Activated T-helper 1 cell treated with anti-CD3 and anti-CD28 coated beads, Interleukin-12 subunit alpha, Interleukin-12 subunit beta, Interleukin-2, Interleukin-4 antibody, amounts not matched to agents 30 ng/mL and 10 ng/mL and 1 ng/mL, durations not matched to agents 14 hours and 24 hours and 36 hours (primary cell): ENCODE results near the gene PICK1. TPM values are rescaled to one million over a fixed set of nuclear protein-coding genes. Genes with fewer than 3 reads are reported as not detected.
"Not testable (repeated sequence)": the region's sequence is repeated elsewhere in the genome, so short reads cannot be mapped to it uniquely, and the experiment has no call there.

Experiments used
- DNase-seq: peaks from one replicate; pipeline ENCODE4 v3.0.0; 2021; ENCODE audit warnings: low spot score
- H3K27ac Mint-ChIP-seq: one replicate; pipeline ENCODE4 v1.8.0; 2021; ENCODE audit warnings: mild to moderate bottlenecking, mixed read lengths
- H3K27me3 Mint-ChIP-seq: one replicate; pipeline ENCODE4 v1.8.0; 2022; ENCODE audit warnings: mild to moderate bottlenecking, moderate library complexity, mixed read lengths; ENCODE audit not compliant: insufficient read depth
- H3K36me3 Mint-ChIP-seq: one replicate; pipeline ENCODE4 v1.8.0; 2021; ENCODE audit warnings: low read depth, mixed read lengths
- H3K4me1 Mint-ChIP-seq: one replicate; pipeline ENCODE4 v1.8.0; 2021; ENCODE audit warnings: low read depth, mixed read lengths
- H3K4me3 Mint-ChIP-seq: one replicate; pipeline ENCODE4 v1.8.0; 2021; ENCODE audit warnings: mild to moderate bottlenecking, moderate library complexity, mixed read lengths
- H3K9me3 Mint-ChIP-seq: one replicate; pipeline ENCODE4 v1.8.0; 2021; ENCODE audit warnings: mixed read lengths
- intact Hi-C: fragments of 100-400 bp; cut with micrococcal nuclease; formaldehyde crosslinking; loops from one replicate; pipeline ENCODE4 v1.15.1; 2024
- total RNA-seq: library from RNA; stranded (reverse); gene quantifications from 2 replicates; pipeline ENCODE4 v1.2.3, GENCODE V29; 2022

Gene PICK1
- total RNA-seq, 1 donor from 2014 or later = 12.0 TPM

GRCh38 chr22:38034884-38035529 lies 22.2 kb upstream of the PICK1 start:
- Mint-ChIP-seq H3K4me1 (no peaks in the 10 kb centered on the region), H3K27me3 (no peaks in the 10 kb centered on the region), H3K36me3 (no peaks in the 10 kb centered on the region), H3K9me3 (no peaks in the 10 kb centered on the region), H3K27ac (no peak overlapping the region), H3K4me3 (no peak overlapping the region)
- intact Hi-C loops = no loop called here
- no peak for DNase-seq

GRCh38 chr22:38035530-38035885 lies 21.7 kb upstream of the PICK1 start:
- H3K9me3 Mint-ChIP-seq = no peaks in the 10 kb centered on the region
- no peaks in the 10 kb centered on the region for H3K36me3 Mint-ChIP-seq
- no peak overlapping the region for H3K27ac Mint-ChIP-seq
- intact Hi-C loops = no loop called here
- DNase-seq = no peak
- H3K27me3 Mint-ChIP-seq = no peaks in the 10 kb centered on the region
- H3K4me3 Mint-ChIP-seq = no peak overlapping the region
- no peaks in the 10 kb centered on the region for H3K4me1 Mint-ChIP-seq

GRCh38 chr22:38036392-38037062 lies 20.7 kb upstream of the PICK1 start:
- intact Hi-C loops = no loop called here
- H3K9me3 Mint-ChIP-seq = no peaks in the 10 kb centered on the region
- no peaks in the 10 kb centered on the region for H3K27me3 Mint-ChIP-seq
- no peak for DNase-seq
- no peaks in the 10 kb centered on the region for H3K4me1 Mint-ChIP-seq
- H3K27ac Mint-ChIP-seq = no peak overlapping the region
- H3K36me3 Mint-ChIP-seq = no peaks in the 10 kb centered on the region
- no peak overlapping the region for H3K4me3 Mint-ChIP-seq

- intact Hi-C loops, H3K36me3 Mint-ChIP-seq, H3K4me1 Mint-ChIP-seq, H3K9me3 Mint-ChIP-seq, H3K27me3 Mint-ChIP-seq, H3K27ac Mint-ChIP-seq, DNase-seq, H3K4me3 Mint-ChIP-seq: not testable (repeated sequence)
Measured at GRCh38 chr22:38037367-38038150, 19.6 kb upstream of the PICK1 start.

GRCh38 chr22:38038426-38038825 lies 18.8 kb upstream of the PICK1 start:
- no peaks in the 10 kb centered on the region for H3K27me3 Mint-ChIP-seq
- no peaks in the 10 kb centered on the region for H3K4me1 Mint-ChIP-seq
- DNase-seq = no peak
- H3K36me3 Mint-ChIP-seq = no peaks in the 10 kb centered on the region
- H3K4me3 Mint-ChIP-seq = no peak overlapping the region
- H3K27ac Mint-ChIP-seq = no peak overlapping the region
- intact Hi-C loops = no loop called here
- H3K9me3 Mint-ChIP-seq = no peaks in the 10 kb centered on the region

DNA sequence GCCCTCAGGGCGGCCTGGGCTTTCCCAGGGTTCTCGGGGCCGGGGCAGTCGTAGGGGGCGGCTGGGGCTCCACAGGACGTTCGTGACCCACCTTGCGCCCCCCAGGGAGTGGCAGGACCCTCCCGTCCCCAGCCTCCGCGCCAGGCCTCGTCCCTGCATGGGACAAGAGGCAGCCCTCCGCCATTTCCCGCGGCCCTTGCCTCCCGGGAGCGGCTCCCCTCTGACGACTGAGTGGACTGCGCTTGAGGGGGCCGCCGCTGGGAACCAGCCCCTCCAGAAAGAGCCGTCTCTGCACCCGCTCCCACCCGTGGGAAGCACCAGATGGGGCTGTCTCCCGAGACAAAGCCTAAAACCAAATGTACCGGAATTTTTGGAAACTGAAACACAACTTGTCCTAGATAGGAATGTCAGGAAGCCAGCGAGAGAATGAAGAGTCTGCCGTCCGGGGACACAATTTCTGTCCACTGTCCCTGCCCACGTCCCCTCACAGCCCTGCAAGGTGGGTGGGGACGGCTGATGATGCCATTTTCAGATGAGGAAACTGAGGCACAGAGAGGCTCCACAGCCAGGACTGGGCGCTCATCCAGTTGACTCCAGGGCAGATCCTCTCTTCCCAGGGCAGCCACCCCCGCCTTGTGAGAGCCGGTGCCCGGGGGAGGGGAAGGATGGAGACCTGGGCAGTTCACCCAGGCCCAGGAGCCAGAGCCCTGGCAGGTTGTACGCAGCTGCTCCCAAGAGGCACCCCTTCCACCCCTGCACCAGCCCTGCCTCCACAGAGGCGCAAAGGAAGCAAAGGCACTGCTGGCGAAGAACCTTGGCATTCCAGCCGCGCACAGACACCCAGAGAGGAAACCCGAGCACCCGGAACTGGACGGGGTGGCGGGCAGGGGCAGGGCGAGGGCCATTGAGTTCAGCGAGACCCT lies 18.1 kb upstream of the PICK1 start:
- Mint-ChIP-seq H3K27me3 (no peaks in the 10 kb centered on the region), H3K27ac (no peak overlapping the region), H3K36me3 (no peaks in the 10 kb centered on the region), H3K4me1 (no peaks in the 10 kb centered on the region), H3K9me3 (no peaks in the 10 kb centered on the region), H3K4me3 (no peak overlapping the region)
- intact Hi-C loops = no loop called here
- DNase-seq = no peak

- no peaks in the 10 kb centered on the region for H3K4me1 Mint-ChIP-seq
- intact Hi-C loops = no loop called here
- peaks cover 4% of the 10 kb centered on the region for H3K27me3 Mint-ChIP-seq
- no peak for DNase-seq
- H3K4me3 Mint-ChIP-seq = no peak overlapping the region
- no peak overlapping the region for H3K27ac Mint-ChIP-seq
- H3K9me3 Mint-ChIP-seq = no peaks in the 10 kb centered on the region
- no peaks in the 10 kb centered on the region for H3K36me3 Mint-ChIP-seq
Measured at GRCh38 chr22:38040953-38041759, 16.0 kb upstream of the PICK1 start.

GRCh38 chr22:38041760-38042487 lies 15.3 kb upstream of the PICK1 start:
- peaks cover 4% of the 10 kb centered on the region for H3K27me3 Mint-ChIP-seq
- no peak for DNase-seq
- no peaks in the 10 kb centered on the region for H3K36me3 Mint-ChIP-seq
- no peaks in the 10 kb centered on the region for H3K9me3 Mint-ChIP-seq
- intact Hi-C loops = no loop called here
- H3K4me3 Mint-ChIP-seq = no peak overlapping the region
- no peak overlapping the region for H3K27ac Mint-ChIP-seq
- no peaks in the 10 kb centered on the region for H3K4me1 Mint-ChIP-seq

- Mint-ChIP-seq H3K9me3 (no peaks in the 10 kb centered on the region), H3K27me3 (peaks cover 4% of the 10 kb centered on the region), H3K4me3 (no peak overlapping the region), H3K4me1 (no peaks in the 10 kb centered on the region), H3K27ac (no peak overlapping the region), H3K36me3 (no peaks in the 10 kb centered on the region)
- DNase-seq = no peak
- intact Hi-C loops = no loop called here
Measured at GRCh38 chr22:38042488-38042790, 14.8 kb upstream of the PICK1 start.

DNA sequence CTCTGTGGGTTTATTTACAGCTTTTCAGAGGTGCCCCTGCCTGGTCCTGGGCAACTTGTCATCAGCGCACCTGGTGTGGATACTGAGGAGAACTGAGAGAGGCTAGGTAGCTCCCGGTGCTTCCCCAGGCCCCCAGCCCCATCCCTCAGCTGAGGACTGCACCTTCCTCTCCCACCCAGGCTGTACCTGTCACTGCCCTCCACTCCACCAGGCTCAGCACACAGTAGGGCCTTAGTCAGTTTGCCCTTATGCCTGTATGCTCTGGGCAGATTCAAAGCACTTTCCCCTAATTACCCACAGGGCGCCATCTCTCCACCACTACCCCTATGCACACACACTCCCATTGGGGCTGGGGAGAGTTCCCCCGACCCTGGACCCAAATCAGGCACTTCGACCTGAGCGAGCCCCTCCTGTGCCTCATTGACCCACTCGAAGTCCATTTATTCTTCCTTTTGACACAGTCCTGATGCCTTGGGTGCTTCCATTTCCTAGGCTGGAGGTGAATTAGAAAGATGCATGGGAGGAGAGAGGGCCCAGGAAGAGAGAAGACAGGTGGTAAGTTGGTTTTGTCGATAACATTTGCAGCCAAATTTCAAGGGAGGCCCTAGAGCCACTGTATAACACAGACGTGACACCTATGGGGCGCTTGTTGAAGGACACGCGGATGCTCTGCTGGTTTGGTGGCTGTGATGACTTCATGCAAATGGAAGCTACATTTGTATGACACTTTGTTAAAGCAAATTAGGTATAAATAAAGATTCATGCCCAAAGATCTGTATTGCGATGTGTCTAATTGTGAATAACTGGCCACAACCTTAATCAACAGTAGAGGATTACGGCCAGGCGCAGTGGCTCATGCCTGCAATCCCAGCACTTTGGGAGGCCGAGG lies 13.8 kb upstream of the PICK1 start:
- Mint-ChIP-seq H3K9me3 (no peaks in the 10 kb centered on the region), H3K36me3 (no peaks in the 10 kb centered on the region), H3K27ac (no peak overlapping the region), H3K27me3 (peaks cover 6% of the 10 kb centered on the region), H3K4me3 (no peak overlapping the region), H3K4me1 (no peaks in the 10 kb centered on the region)
- intact Hi-C loops = no loop called here
- no peak for DNase-seq

DNA sequence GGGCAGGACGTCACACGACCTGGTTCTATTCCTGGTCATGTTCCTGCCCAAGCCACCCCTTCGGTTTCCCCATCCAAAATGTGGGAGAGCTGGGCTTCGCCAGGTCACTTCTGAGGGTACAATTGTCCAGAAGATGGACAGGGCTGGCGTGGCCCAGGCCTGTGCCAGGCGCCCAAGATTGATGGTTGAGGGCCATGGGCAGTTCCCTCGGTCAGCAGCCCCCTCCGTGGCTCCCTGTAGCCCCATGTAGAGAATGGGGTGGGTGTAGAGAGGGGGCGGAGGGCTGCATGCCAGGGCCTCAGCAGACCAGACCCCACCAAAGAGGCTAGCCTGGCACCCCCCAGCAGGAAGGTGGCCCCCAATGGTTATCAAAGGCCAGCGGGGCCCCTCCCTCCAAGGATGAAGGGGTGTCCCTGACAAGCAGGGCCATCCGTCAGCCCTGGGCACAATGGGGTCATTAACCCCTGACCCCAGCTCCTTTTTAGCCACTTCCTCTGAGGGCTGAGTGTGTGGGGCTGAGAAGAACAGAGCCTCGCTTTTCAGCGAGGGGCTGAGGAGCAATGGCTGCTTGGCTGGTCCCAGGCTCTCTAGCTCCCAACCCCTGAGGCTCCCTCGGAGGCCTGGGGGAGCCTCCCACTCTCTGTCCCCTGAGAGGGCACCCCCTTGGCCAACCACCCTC lies 11.0 kb upstream of the PICK1 start:
- Mint-ChIP-seq H3K27me3 (peaks cover 8% of the 10 kb centered on the region), H3K9me3 (no peaks in the 10 kb centered on the region), H3K4me1 (no peaks in the 10 kb centered on the region), H3K4me3 (no peak overlapping the region), H3K36me3 (no peaks in the 10 kb centered on the region), H3K27ac (no peak overlapping the region)
- intact Hi-C loops = no loop called here
- DNase-seq = no peak
